ENCODE data around the gene CMYA5.
"Not testable (repeated sequence)": the region's sequence is repeated elsewhere in the genome, so short reads cannot be mapped to it uniquely, and the experiment has no call there.

CMYA5 gene

GRCh38 chr5:79753092-79753491 lies 63.5 kb downstream of the CMYA5 start:
- DNase-seq = no peak

GRCh38 chr5:79753877-79754645 lies 64.4 kb downstream of the CMYA5 start:
- DNase-seq = no peak

GRCh38 chr5:79754865-79755555 lies 65.4 kb downstream of the CMYA5 start:
- no peak for DNase-seq

GRCh38 chr5:79756076-79756475 lies 66.4 kb downstream of the CMYA5 start:
- DNase-seq = no peak

GRCh38 chr5:79759436-79759835 lies 69.8 kb downstream of the CMYA5 start:
- no peak for DNase-seq

- no peak for DNase-seq
Observed at GRCh38 chr5:79759848-79760247, 70.2 kb downstream of the CMYA5 start.

- DNase-seq = no peak
Observed at GRCh38 chr5:79762929-79763328, 73.3 kb downstream of the CMYA5 start.

GRCh38 chr5:79764147-79764546 lies 74.5 kb downstream of the CMYA5 start:
- not testable (repeated sequence) for DNase-seq

GRCh38 chr5:79771387-79771786 lies 81.8 kb downstream of the CMYA5 start:
- DNase-seq = no peak

- DNase-seq = no peak
Observed at GRCh38 chr5:79772651-79773050, 83.0 kb downstream of the CMYA5 start.

GRCh38 chr5:79773612-79774011 lies 84.0 kb downstream of the CMYA5 start:
- DNase-seq = no peak

- no peak for DNase-seq
Observed at GRCh38 chr5:79774171-79774854, 84.7 kb downstream of the CMYA5 start.

- no peak for DNase-seq
Observed at GRCh38 chr5:79774855-79775237, 85.2 kb downstream of the CMYA5 start.

GRCh38 chr5:79784741-79785140 lies 95.1 kb downstream of the CMYA5 start:
- DNase-seq = not testable (repeated sequence)

- DNase-seq = no peak
Observed at GRCh38 chr5:79785983-79786382, 96.3 kb downstream of the CMYA5 start.

- DNase-seq = no peak
Observed at GRCh38 chr5:79787448-79787847, 97.8 kb downstream of the CMYA5 start.

GRCh38 chr5:79791843-79792242 lies 102.2 kb downstream of the CMYA5 start:
- DNase-seq = no peak

GRCh38 chr5:79792463-79792862 lies 102.8 kb downstream of the CMYA5 start:
- no peak for DNase-seq

GRCh38 chr5:79793304-79793703 lies 103.7 kb downstream of the CMYA5 start:
- DNase-seq = no peak

GRCh38 chr5:79793722-79794121 lies 104.1 kb downstream of the CMYA5 start:
- no peak for DNase-seq

- DNase-seq = no peak
Observed at GRCh38 chr5:79794347-79794746, 104.7 kb downstream of the CMYA5 start.

GRCh38 chr5:79795764-79796398 lies 106.2 kb downstream of the CMYA5 start:
- no peak for DNase-seq

- no peak for DNase-seq
Observed at GRCh38 chr5:79798893-79799590, 109.4 kb downstream of the CMYA5 start.

All from NCI-H1930 (cell line).